GM12878 (cell line): ENCODE results near the gene ROBO1. TPM values are rescaled to one million over a fixed set of nuclear protein-coding genes. Genes with fewer than 3 reads are reported as not detected.

Experiments
- ATAC-seq: fragments of 200-7000 bp; cut with Tn5 transposase; 3 replicates; pipeline ENCODE4 v1.9.1; 2020; ENCODE audit warnings: mild to moderate bottlenecking, moderate library complexity
- BruUV-seq: library from RNA; stranded (reverse); fragments of 400-500 nt; replicated peaks from 2 replicates; lab custom pipeline; 2021; lab: Mats Ljungman, UMichigan
- CTCF ChIA-PET: fragments of 300-600 bp; sonication (Branson Sonifier 250); formaldehyde crosslinking; extraction: SDS; loops from one replicate; lab custom pipeline; 2021; ENCODE audit warnings: inconsistent platforms; lab: Yijun Ruan, JAX
- POLR2A ChIA-PET: fragments of 350-600 bp; formaldehyde crosslinking; extraction: SDS; loops from one replicate; lab custom pipeline; 2021; ENCODE audit warnings: inconsistent platforms; lab: Charles Lee
- RAD21 ChIA-PET: fragments of 300-600 bp; sonication (Branson Sonifier 250); formaldehyde crosslinking; loops from one replicate; lab custom pipeline; 2023; ENCODE audit warnings: antibody characterized with exemption; ENCODE audit not compliant: unreplicated experiment; lab: Charles Lee
- SMC1A ChIA-PET: fragments of 300-600 bp; sonication (Branson Sonifier 250); formaldehyde crosslinking; loops from one replicate; lab custom pipeline; 2023; ENCODE audit not compliant: unreplicated experiment, uncharacterized antibody; lab: Charles Lee
- DNase-seq: peaks from one replicate; pipeline ENCODE4 v3.0.0-alpha.2; 2011; ENCODE audit warnings: low read depth, low spot score
- FAIRE-seq: peaks from 3 replicates; lab custom pipeline; 2011; peaks lifted over from hg19 to GRCh38; lab: Jason Lieb, UNC
- H2AFZ ChIP-seq: 2 replicates; pipeline ENCODE4 v1.6.0; 2011; ENCODE audit warnings: low read depth, low read length, control low read depth; ENCODE audit not compliant: control insufficient read depth
- H3K27ac ChIP-seq: 2 replicates; pipeline ENCODE4 v1.5.1; 2011; ENCODE audit warnings: control low read depth; ENCODE audit not compliant: control insufficient read depth, insufficient read depth
- H3K27me3 ChIP-seq, 2 experiments: replicated peaks in 1 of 2; 2 replicates each; pipeline versions ENCODE4 v1.6.0 to v1.6.1; 2011; ENCODE audit warnings: low read length in 1 of 2; ENCODE audit not compliant: control insufficient read depth in 2 of 2, insufficient read depth in 2 of 2
- H3K36me3 ChIP-seq, 2 experiments: 2 replicates each; pipeline ENCODE4 v1.5.1; 2011; ENCODE audit warnings: low read length in 1 of 2; ENCODE audit not compliant: control insufficient read depth in 2 of 2, insufficient read depth in 2 of 2
- H3K4me1 ChIP-seq: 2 replicates; pipeline ENCODE4 v1.6.1; 2011; ENCODE audit warnings: mild to moderate bottlenecking, low read length, moderate library complexity, mixed read lengths; ENCODE audit not compliant: control insufficient read depth, insufficient read depth
- H3K4me2 ChIP-seq: 2 replicates; pipeline ENCODE4 v1.6.0; 2011; ENCODE audit warnings: control low read depth; ENCODE audit not compliant: control insufficient read depth, insufficient read depth
- H3K4me3 ChIP-seq: fragments of 200-600 bp; sonication (generic); 2 replicates; pipeline ENCODE4 v1.5.1; 2016
- H3K79me2 ChIP-seq: 2 replicates; pipeline ENCODE4 v1.6.0; 2011; ENCODE audit warnings: low read length; ENCODE audit not compliant: control insufficient read depth, insufficient read depth
- H3K9ac ChIP-seq: 2 replicates; pipeline ENCODE4 v1.8.0; 2011; ENCODE audit warnings: low read length, control low read depth, mixed read lengths; ENCODE audit not compliant: control insufficient read depth, insufficient read depth
- H3K9me3 ChIP-seq: replicated peaks from 3 replicates; pipeline ENCODE4 v1.5.1; 2011; ENCODE audit warnings: mild to moderate bottlenecking, low read length; ENCODE audit not compliant: control insufficient read depth, insufficient read depth
- H4K20me1 ChIP-seq: 2 replicates; pipeline ENCODE4 v1.6.0; 2011; ENCODE audit not compliant: control insufficient read depth, insufficient read depth
- NFYB ChIP-seq: IDR thresholded peaks from 2 replicates; pipeline ENCODE4 v1.6.1; 2011; ENCODE audit warnings: low read depth, mild to moderate bottlenecking, low read length, improper control_type of control experiment, moderate library complexity; ENCODE audit not compliant: insufficient read depth
- ZBTB11 ChIP-seq: fragments of 450-650 bp; formaldehyde crosslinking; IDR thresholded peaks from 2 replicates; pipeline ENCODE4 v1.5.0; 2022; ENCODE audit warnings: mild to moderate bottlenecking, missing genetic modification characterization
- WGBS: methylation state at CpG from one replicate; pipeline ENCODE4 v1.1.6; 2016; ENCODE audit warnings: low lambda C conversion rate; ENCODE audit not compliant: insufficient replicate concordance, insufficient coverage; ENCODE audit errors: missing lambda C conversion rate; 5-methylcytosine and 5-hydroxymethylcytosine counted together
- in situ Hi-C: fragments of 300-500 bp; cut with MboI; formaldehyde crosslinking; loops from 9 replicates; pipeline ENCODE4 v1.14.3; 2018; ENCODE audit warnings: mixed read lengths
- intact Hi-C: fragments of 100-400 bp; cut with micrococcal nuclease; formaldehyde crosslinking; loops from one replicate; pipeline ENCODE4 v1.14.2; 2022; ENCODE audit not compliant: unreplicated experiment
- polyA plus RNA-seq, 11 experiments: library from polyadenylated mRNA; depleted of rRNA in 4 of 11; unstranded in 6 of 11; stranded (reverse) in 5 of 11; fragments of >200 nt; fragmentation: Nextera tagmentation in 4 of 11; fragmentation: Illumina TruSeq in 1 of 11; extraction: Ambion mirVana in 4 of 11; extraction: Trizol in 1 of 11; gene quantifications; 1 replicate in 1 of 11; 2 replicates in 10 of 11; pipeline versions ENCODE4 v1.2.1 to v1.2.3, GENCODE V29; 2011 to 2016; ENCODE audit warnings: inconsistent platforms in 2 of 11, missing spikeins in 2 of 11, low read depth in 1 of 11
- total RNA-seq, 4 experiments: library from RNA; depleted of rRNA in 3 of 4; stranded (reverse); fragments of >200 nt in 3 of 4; fragmentation: Illumina TruSeq in 1 of 4; extraction: Trizol in 1 of 4; gene quantifications; 2 replicates each; pipeline versions ENCODE4 v1.2.1 to v1.2.3, GENCODE V29; 2013 to 2021

Gene ROBO1
- total and polyA plus RNA-seq, 10 of the 15 experiments (the other 5 are each of a cell fraction or from before 2014, with no cell fraction given): 0.29 to 46.5 (median 1.2) TPM

- no peak for TF ChIP-seq ZBTB11 (CRISPR knock-in tag)
- TF ChIP-seq, all 136 proteins: peak for 0
Observed at GRCh38 chr3:79473993-79474392, 293.8 kb downstream of the ROBO1 start (continued).

GRCh38 chr3:79467721-79468120 is 300.1 kb downstream of the ROBO1 start:
- no peak overlapping the region for H3K4me2 ChIP-seq
- BruUV-seq: no TSS peak
- no peaks in the 10 kb centered on the region for H4K20me1 ChIP-seq
- H3K4me3 ChIP-seq: no peak overlapping the region
- no peaks in the 10 kb centered on the region for H3K9me3 ChIP-seq
- no peak for ATAC-seq
- H3K79me2 ChIP-seq: no peaks in the 10 kb centered on the region
- no peaks in the 10 kb centered on the region for H3K4me1 ChIP-seq
- intact Hi-C loops: no loop called here
- H3K27ac ChIP-seq: no peak overlapping the region
- no peaks in the 10 kb centered on the region for H3K36me3 ChIP-seq
- POLR2A ChIA-PET: no interaction called here
- no peak for TF ChIP-seq NFYB
- H3K9ac ChIP-seq: no peak overlapping the region
- 10% methylated on average over 3 of the region's 3 CpGs for WGBS
- SMC1A ChIA-PET: no interaction called here
- RAD21 ChIA-PET: no interaction called here
- no peak for FAIRE-seq
- in situ Hi-C loops: no loop called here
- H2AFZ ChIP-seq: no peak overlapping the region
- CTCF ChIA-PET: no interaction called here
- no peak for DNase-seq
- H3K27me3 ChIP-seq: no peaks in the 10 kb centered on the region
